Choroid plexus epithelial cell (primary cell): Measurements from ENCODE around the gene ZFP92.

ENCODE experiments used
- DNase-seq: peaks from one replicate; pipeline ENCODE4 v3.0.0-alpha.2; 2010; ENCODE audit warnings: low read depth
- H3K4me3 ChIP-seq: 2 replicates; pipeline ENCODE4 v1.5.1; 2011; ENCODE audit warnings: low read depth, mild to moderate bottlenecking, control low read depth, low read length, moderate library complexity
- TF ChIP-seq, protein P1 (sequence below): conservative IDR thresholded peaks from 2 replicates; pipeline ENCODE4 v1.5.1; 2011; ENCODE audit warnings: low read depth, mild to moderate bottlenecking, control low read depth, inconsistent platforms, low read length, moderate library complexity

Gene ZFP92

GRCh38 chrX:153433161-153433680 is 21.9 kb downstream of the ZFP92 start:
- DNase-seq = no peak
- TF ChIP-seq, protein P1, sequence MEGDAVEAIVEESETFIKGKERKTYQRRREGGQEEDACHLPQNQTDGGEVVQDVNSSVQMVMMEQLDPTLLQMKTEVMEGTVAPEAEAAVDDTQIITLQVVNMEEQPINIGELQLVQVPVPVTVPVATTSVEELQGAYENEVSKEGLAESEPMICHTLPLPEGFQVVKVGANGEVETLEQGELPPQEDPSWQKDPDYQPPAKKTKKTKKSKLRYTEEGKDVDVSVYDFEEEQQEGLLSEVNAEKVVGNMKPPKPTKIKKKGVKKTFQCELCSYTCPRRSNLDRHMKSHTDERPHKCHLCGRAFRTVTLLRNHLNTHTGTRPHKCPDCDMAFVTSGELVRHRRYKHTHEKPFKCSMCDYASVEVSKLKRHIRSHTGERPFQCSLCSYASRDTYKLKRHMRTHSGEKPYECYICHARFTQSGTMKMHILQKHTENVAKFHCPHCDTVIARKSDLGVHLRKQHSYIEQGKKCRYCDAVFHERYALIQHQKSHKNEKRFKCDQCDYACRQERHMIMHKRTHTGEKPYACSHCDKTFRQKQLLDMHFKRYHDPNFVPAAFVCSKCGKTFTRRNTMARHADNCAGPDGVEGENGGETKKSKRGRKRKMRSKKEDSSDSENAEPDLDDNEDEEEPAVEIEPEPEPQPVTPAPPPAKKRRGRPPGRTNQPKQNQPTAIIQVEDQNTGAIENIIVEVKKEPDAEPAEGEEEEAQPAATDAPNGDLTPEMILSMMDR = no peak
- H3K4me3 ChIP-seq = no peak overlapping the region

- TF ChIP-seq, protein P1 = no peak
- no peak overlapping the region for H3K4me3 ChIP-seq
- DNase-seq = no peak
These were observed 22.6 kb downstream of the ZFP92 start for GRCh38 chrX:153433781-153434285.

DNA sequence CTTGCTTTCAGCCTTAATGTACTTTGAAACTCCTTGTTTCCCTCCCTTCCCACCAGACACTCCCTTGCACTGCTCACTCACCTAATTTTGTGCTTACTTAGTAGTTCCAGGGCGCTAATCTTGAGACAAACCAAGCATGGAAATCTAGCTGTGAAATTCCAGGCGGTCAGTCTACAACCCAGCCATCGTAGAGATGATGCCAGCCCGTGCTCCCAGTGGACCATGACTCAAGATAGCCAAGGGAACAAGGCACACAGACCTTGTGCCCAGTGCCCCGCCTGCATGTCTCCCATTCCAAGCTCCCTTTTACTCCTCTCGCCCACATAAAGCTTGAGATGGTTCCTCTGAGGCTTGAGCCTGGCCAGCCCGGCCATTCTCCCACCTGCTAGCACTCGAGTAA is 23.5 kb downstream of the ZFP92 start:
- no peak overlapping the region for H3K4me3 ChIP-seq
- no peak for DNase-seq
- TF ChIP-seq, protein P1 = no peak

- TF ChIP-seq, protein P1 = no peak
- H3K4me3 ChIP-seq = no peak overlapping the region
- no peak for DNase-seq
These were observed 24.6 kb downstream of the ZFP92 start for GRCh38 chrX:153435845-153436244.

GRCh38 chrX:153438532-153438931 is 27.3 kb downstream of the ZFP92 start:
- TF ChIP-seq, protein P1 = peak; percentile 64
- DNase-seq = peak; percentile 61
- no peak overlapping the region for H3K4me3 ChIP-seq

GRCh38 chrX:153439977-153440376 is 28.7 kb downstream of the ZFP92 start:
- TF ChIP-seq, protein P1 = no peak
- H3K4me3 ChIP-seq = no peak overlapping the region
- no peak for DNase-seq

- no peak for DNase-seq
- no peak overlapping the region for H3K4me3 ChIP-seq
- TF ChIP-seq, protein P1 = no peak
These were observed 29.4 kb downstream of the ZFP92 start for GRCh38 chrX:153440556-153441135.
